Esophagus squamous epithelium (tissue), 5 donors: ENCODE results near the gene KLF16. TPM values are rescaled to one million over a fixed set of nuclear protein-coding genes. Genes with fewer than 3 reads are reported as not detected.

ENCODE experiments used
- DNase-seq: peaks from one replicate; lab custom pipeline; 2025; lab: John Stamatoyannopoulos, UW
- H3K27ac ChIP-seq, 4 donors: fragments of 200-600 bp; sonication (generic); one replicate each; pipeline ENCODE4 v1.5.1; 2016 to 2019; ENCODE audit warnings: mild to moderate bottlenecking in 1 of 4
- H3K27me3 ChIP-seq, 4 donors: fragments of 200-600 bp; sonication (generic); 1 replicate in 3 of 4; 2 replicates in 1 of 4; pipeline versions ENCODE4 v1.5.1 to v1.6.0; 2017 to 2021; ENCODE audit warnings: antibody characterized with exemption in 1 of 4
- H3K36me3 ChIP-seq, 3 donors: fragments of 200-600 bp; sonication (generic); one replicate each; pipeline ENCODE4 v1.5.1; 2016 to 2019
- H3K4me1 ChIP-seq, 3 donors: fragments of 200-600 bp; sonication (generic); one replicate each; pipeline ENCODE4 v1.5.1; 2017 to 2019
- H3K4me3 ChIP-seq, 4 donors: fragments of 200-600 bp; sonication (generic); 1 replicate in 3 of 4; 2 replicates in 1 of 4; pipeline ENCODE4 v1.5.1; 2016 to 2019; ENCODE audit warnings: mild to moderate bottlenecking in 2 of 4, moderate library complexity in 1 of 4
- H3K9me3 ChIP-seq, 3 donors: fragments of 200-600 bp; sonication (generic); one replicate each; pipeline ENCODE4 v1.5.1; 2016 to 2019
- CTCF ChIP-seq, 6 experiments: fragments of 450-650 bp in 4 of 6; fragments of 200-600 bp in 2 of 6; sonication (generic) in 2 of 6; IDR thresholded peaks; one replicate each; pipeline ENCODE4 v1.5.1; 2016 to 2019; ENCODE audit warnings: antibody characterized with exemption in 6 of 6, mild to moderate bottlenecking in 4 of 6, moderate library complexity in 4 of 6
- POLR2A ChIP-seq, 4 donors: fragments of 450-650 bp; IDR thresholded peaks; one replicate each; pipeline ENCODE4 v1.6.1; 2017; ENCODE audit warnings: antibody characterized with exemption in 4 of 4, mild to moderate bottlenecking in 4 of 4, moderate library complexity in 3 of 4
- WGBS, 2 donors: methylation state at CpG; one replicate each; pipeline ENCODE4 v1.1.5; 2018; 5-methylcytosine and 5-hydroxymethylcytosine counted together
- intact Hi-C: fragments of 100-400 bp; cut with DNase I; formaldehyde crosslinking; loops from one replicate; pipeline ENCODE4 v1.15.0; 2022
- total RNA-seq, 4 donors: library from RNA; depleted of rRNA; stranded (reverse); fragments of >200 nt; gene quantifications; one replicate each; pipeline ENCODE4 v1.1.0, GENCODE V29; 2016
- donor health status: DM: yes; HTN: yes; CAD: no.

Gene KLF16
- total RNA-seq, 4 donors from 2014 or later: 8.3 to 13.5 (median 9.1) TPM

DNA sequence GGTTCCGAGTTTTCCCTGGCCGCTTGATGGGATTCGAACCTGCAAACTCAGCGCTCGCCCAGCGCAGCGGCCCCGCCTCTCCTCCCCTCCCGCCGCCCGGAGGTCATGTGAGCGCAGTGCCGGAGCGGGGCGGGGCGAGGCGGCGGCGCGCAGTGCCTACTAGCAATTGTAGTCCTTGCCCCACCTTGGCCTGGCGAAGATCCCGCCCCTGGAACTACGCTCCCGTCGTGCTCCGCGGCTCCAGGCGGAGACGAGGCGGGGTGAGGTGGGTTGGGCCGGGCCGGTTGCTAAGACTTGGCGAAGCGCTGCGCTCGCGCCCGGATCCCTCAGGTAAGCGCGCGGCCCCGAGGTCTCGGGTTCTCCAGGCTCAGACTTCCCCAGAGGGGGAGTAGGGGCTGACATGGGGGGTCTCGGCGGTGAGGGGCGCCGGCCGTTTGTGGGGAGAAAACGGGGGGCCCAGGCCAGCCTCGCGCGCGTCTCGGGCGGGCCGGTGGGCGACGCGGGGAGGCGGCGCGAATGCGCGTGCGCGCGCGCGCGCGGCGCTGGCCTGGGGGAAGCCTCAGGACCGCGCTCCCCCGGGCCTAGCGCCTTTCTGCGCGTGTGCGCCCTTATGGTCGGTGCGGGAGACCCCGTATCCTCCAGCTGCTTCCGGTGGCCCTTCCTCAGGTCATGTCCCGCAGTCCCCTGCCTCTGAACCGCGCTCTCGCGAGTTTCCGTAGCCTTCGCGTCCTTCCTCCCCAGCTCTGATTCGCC, 41.9 kb upstream of the KLF16 start, which contains the start of the genes ADAT3 and SCAMP4:
Gene ADAT3 (plus strand): TSS at position 290 of the 753 bp plus-strand sequence. CDS start 6,649 bp downstream, outside the sequence.
Gene SCAMP4 (plus strand): TSS at position 290 of the 753 bp plus-strand sequence. CDS start 9,621 bp downstream, outside the sequence.
- no peaks in the 10 kb centered on the region for H3K9me3 ChIP-seq
- TF ChIP-seq POLR2A (IDR thresholded peaks at IDR 0.05) (peak in 3 of 4 donors; percentile 40 to 88 (median 78)), CTCF (IDR thresholded peaks at IDR 0.05) (peak in 1 of 6 experiments; percentile 27)
- peak within 1 kb of the TSS; percentile 49 to 91 (median 74) for H3K4me3 ChIP-seq
- intact Hi-C loops: no loop called here
- no peaks in the 10 kb centered on the region for H3K36me3 ChIP-seq
- 0 to 2% methylated on average over 10 of the region's 92 CpGs for WGBS, 2 donors
- DNase-seq: peak; percentile 92
- no peaks in the 10 kb centered on the region for H3K27me3 ChIP-seq
- peaks cover 40 to 70% (median 49%) of the 10 kb centered on the region in 3 donors for H3K4me1 ChIP-seq
- peak within 1 kb of the TSS; percentile 92 to 97 (median 93) for H3K27ac ChIP-seq

DNA sequence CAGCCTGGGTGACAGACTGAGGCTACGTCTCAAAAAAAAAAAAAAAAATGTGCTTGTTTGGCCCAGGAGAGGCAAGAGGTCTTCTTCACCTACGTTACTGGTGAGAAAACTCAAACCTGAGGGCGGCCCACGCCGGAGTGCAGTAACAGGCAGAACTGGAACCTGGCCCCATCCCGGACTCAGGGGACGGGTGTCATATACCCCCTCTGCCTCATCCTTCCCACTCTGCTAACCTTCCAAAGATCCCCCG, 41.4 kb upstream of the KLF16 start:
- TF ChIP-seq CTCF (IDR thresholded peaks at IDR 0.05) (no peak), POLR2A (IDR thresholded peaks at IDR 0.05) (no peak)
- Histone ChIP-seq H3K27me3 (no peaks in the 10 kb centered on the region), H3K27ac (peak overlapping the region; percentile 92 to 97 (median 93)), H3K36me3 (no peaks in the 10 kb centered on the region), H3K4me3 (peak overlapping the region; percentile 10 to 91 (median 74)), H3K9me3 (no peaks in the 10 kb centered on the region), H3K4me1 (peaks cover 35 to 65% (median 48%) of the 10 kb centered on the region in 3 donors)
- DNase-seq: no peak
- intact Hi-C loops: no loop called here
- WGBS, 2 donors: 19 to 38% methylated on average over 8 of the region's 8 CpGs

DNA sequence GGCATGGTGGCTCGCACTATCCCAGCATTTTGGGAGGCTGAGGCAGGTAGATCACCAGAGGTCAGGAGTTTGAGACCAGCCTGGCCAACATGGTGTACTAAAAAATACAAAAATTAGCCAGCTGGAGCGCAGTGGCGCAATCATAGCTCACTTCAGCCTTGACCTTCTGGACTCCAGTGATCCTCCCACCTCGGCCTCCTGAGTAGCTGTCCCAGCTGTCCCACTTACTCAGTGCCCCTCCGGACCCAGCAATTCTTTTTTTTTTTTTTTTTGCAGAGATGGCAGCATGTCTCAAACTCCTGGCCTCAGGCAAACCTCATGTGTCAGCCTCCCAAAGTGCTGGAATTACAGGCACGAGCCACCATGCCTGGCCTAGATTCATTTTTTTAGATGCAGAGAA, 39.5 kb upstream of the KLF16 start:
- H3K9me3 ChIP-seq: no peaks in the 10 kb centered on the region
- no peaks in the 10 kb centered on the region for H3K36me3 ChIP-seq
- no peak for TF ChIP-seq POLR2A (IDR thresholded peaks at IDR 0.05)
- no peak for TF ChIP-seq CTCF (IDR thresholded peaks at IDR 0.05)
- no peak overlapping the region for H3K4me3 ChIP-seq
- intact Hi-C loops: no loop called here
- no peaks in the 10 kb centered on the region for H3K27me3 ChIP-seq
- peaks cover 21 to 49% (median 31%) of the 10 kb centered on the region in 3 donors for H3K4me1 ChIP-seq
- H3K27ac ChIP-seq: peak overlapping the region in 1 of 4 donors; percentile 42
- WGBS, 2 donors: 70 to 81% methylated on average over 6 of the region's 6 CpGs
- DNase-seq: no peak

DNA sequence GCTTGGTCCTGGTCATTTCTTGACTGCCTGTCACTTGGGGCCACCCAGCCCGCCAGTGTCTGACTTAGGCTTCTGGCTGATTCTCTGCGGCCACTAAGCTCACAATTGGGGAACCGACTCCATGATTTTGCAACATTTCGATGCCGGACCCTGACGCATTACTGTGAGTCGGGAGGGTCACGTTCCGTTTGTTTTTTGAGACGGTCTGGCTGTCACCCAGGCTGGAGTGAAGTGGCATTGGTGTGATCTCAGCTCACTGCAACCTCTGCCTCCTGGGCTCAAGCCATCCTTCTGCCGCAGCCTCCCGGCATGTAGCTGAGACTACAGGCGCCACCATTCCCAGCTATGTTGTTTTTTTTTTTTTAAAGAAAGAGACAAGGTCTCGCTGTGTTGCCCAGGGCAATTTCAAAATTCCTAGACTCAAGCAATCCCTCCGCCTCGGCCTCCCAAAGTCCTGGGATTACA, 38.6 kb upstream of the KLF16 start:
- DNase-seq: no peak
- no peaks in the 10 kb centered on the region for H3K27me3 ChIP-seq

More for the DNA sequence above, 38.6 kb upstream of the KLF16 start:
- H3K27ac ChIP-seq: peak overlapping the region in 2 of 4 donors; percentile 50 to 67
- H3K36me3 ChIP-seq: no peaks in the 10 kb centered on the region
- WGBS, 2 donors: 74 to 79% methylated on average over 13 to 16 of the region's 16 CpGs
- intact Hi-C loops: no loop called here
- H3K9me3 ChIP-seq: no peaks in the 10 kb centered on the region
- H3K4me1 ChIP-seq: peaks cover 15 to 49% (median 33%) of the 10 kb centered on the region in 3 donors
- H3K4me3 ChIP-seq: no peak overlapping the region
- peak in 1 of 4 donors; percentile 43 for TF ChIP-seq POLR2A (IDR thresholded peaks at IDR 0.05)
- TF ChIP-seq CTCF (IDR thresholded peaks at IDR 0.05): no peak
